Measurements from ENCODE around the gene RAB11A.

DNA sequence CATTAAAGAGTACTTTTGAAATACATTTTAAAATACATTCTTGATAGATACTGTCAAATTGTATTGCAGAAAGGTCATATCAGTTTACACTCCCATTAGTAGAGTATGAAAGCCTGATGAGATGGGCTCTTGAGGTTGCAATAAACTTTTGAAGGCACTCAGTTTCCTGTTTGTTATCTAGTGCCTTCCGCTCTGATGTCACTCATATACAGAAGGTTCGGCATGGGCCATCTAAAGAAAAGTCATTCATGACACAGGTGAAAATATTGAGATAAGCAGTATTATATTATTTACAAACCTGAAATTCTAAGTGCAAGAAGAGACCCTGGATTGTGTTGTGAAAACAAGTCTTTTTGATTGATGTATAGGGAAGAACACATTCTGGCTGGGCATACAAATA is 40.7 kb upstream of the RAB11A start:
- TF ChIP-seq, protein P1, sequence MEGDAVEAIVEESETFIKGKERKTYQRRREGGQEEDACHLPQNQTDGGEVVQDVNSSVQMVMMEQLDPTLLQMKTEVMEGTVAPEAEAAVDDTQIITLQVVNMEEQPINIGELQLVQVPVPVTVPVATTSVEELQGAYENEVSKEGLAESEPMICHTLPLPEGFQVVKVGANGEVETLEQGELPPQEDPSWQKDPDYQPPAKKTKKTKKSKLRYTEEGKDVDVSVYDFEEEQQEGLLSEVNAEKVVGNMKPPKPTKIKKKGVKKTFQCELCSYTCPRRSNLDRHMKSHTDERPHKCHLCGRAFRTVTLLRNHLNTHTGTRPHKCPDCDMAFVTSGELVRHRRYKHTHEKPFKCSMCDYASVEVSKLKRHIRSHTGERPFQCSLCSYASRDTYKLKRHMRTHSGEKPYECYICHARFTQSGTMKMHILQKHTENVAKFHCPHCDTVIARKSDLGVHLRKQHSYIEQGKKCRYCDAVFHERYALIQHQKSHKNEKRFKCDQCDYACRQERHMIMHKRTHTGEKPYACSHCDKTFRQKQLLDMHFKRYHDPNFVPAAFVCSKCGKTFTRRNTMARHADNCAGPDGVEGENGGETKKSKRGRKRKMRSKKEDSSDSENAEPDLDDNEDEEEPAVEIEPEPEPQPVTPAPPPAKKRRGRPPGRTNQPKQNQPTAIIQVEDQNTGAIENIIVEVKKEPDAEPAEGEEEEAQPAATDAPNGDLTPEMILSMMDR (IDR thresholded peaks at IDR 0.05), result no peak
- no peak for TF ChIP-seq EZH2 (IDR thresholded peaks at IDR 0.05; ENCODE audit: borderline replicate concordance, insufficient read depth, low read depth, low read length, poor library complexity, severe bottlenecking)
